Activated CD8-positive, alpha-beta memory T cell treated with anti-CD3 and anti-CD28 coated beads, Interleukin-2, amount 10 ng/mL, durations not matched to agents 7 days and 5 days (primary cell): ENCODE data around the gene SAXO1. TPM values are rescaled to one million over a fixed set of nuclear protein-coding genes. Genes with fewer than 3 reads are reported as not detected.
A peak's percentile ranks its signal among the peaks of the same experiment; 100 is the strongest.

ENCODE experiments used
- ATAC-seq: fragments of 150-1000 bp; cut with Tn5 transposase; one replicate; pipeline ENCODE4 v1.10.0; 2021; ENCODE audit warnings: moderate library complexity
- CTCF ChIA-PET: fragments of 350-600 bp; sonication (Branson Sonifier 250); formaldehyde crosslinking; loops from one replicate; lab custom pipeline; 2021; ENCODE audit warnings: antibody characterized with exemption; lab: Charles Lee
- DNase-seq: peaks from one replicate; pipeline ENCODE4 v3.0.0-alpha.2; 2020
- H3K27ac Mint-ChIP-seq: one replicate; pipeline ENCODE4 v1.8.0; 2021; ENCODE audit warnings: mild to moderate bottlenecking, mixed read lengths
- H3K27me3 Mint-ChIP-seq: one replicate; pipeline ENCODE4 v1.8.0; 2021; ENCODE audit warnings: mixed read lengths
- H3K36me3 Mint-ChIP-seq: one replicate; pipeline ENCODE4 v1.8.0; 2021; ENCODE audit warnings: mild to moderate bottlenecking, mixed read lengths
- H3K4me1 Mint-ChIP-seq: one replicate; pipeline ENCODE4 v1.8.0; 2021; ENCODE audit warnings: mixed read lengths
- H3K4me3 Mint-ChIP-seq: one replicate; pipeline ENCODE4 v1.8.0; 2021; ENCODE audit warnings: mild to moderate bottlenecking, moderate library complexity, mixed read lengths
- H3K9me3 Mint-ChIP-seq: one replicate; pipeline ENCODE4 v1.8.0; 2022; ENCODE audit warnings: low read depth, mixed read lengths
- total RNA-seq, 2 experiments: library from RNA; stranded (reverse); gene quantifications; one replicate each; pipeline ENCODE4 v1.2.3, GENCODE V29; 2021

Gene SAXO1, protein sequence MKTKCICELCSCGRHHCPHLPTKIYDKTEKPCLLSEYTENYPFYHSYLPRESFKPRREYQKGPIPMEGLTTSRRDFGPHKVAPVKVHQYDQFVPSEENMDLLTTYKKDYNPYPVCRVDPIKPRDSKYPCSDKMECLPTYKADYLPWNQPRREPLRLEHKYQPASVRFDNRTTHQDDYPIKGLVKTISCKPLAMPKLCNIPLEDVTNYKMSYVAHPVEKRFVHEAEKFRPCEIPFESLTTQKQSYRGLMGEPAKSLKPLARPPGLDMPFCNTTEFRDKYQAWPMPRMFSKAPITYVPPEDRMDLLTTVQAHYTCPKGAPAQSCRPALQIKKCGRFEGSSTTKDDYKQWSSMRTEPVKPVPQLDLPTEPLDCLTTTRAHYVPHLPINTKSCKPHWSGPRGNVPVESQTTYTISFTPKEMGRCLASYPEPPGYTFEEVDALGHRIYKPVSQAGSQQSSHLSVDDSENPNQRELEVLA
- under 1 TPM in 1 of 2 experiments, not detected in 1; 0.12 TPM for total RNA-seq

DNA sequence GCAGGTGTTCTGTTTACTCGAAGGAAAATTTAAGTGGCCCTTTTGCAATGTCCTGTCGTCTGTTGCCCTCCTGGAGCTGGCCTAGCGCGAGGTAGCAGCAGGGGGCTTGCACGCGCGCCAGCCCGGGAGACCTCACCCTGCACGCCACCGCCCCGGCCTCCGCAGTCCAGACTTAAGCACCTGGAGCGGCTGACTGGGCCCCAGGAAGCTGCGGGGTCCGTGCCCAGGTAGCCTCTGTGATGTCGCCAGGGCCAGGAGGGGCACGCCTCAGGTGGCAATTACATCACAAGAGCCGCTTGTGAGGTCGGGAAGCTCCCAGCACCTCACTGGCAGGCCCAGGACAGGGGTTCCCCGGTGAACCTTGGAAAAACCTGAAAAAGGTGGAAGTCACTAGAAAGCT lies at the start of gene SAXO1:
TSS of gene SAXO1 (minus strand) at position 195 of the 400 bp plus-strand sequence. CDS start 301 bp downstream, outside the sequence.
- no peak for DNase-seq
- CTCF ChIA-PET, result interaction anchor here (1.6 to 1.8 kb wide), 2 partner anchors 11 to 778 kb away, joined by 5 to 6 read pairs; no protein-coding TSS in a partner anchor
- Mint-ChIP-seq H3K4me1 (peaks cover 7% of the 10 kb centered on the region), H3K4me3 (no peak within 1 kb of the TSS), H3K9me3 (no peaks in the 10 kb centered on the region), H3K27me3 (peaks cover 6% of the 10 kb centered on the region), H3K36me3 (no peaks in the 10 kb centered on the region), H3K27ac (no peak within 1 kb of the TSS)
- ATAC-seq, result no peak

DNA sequence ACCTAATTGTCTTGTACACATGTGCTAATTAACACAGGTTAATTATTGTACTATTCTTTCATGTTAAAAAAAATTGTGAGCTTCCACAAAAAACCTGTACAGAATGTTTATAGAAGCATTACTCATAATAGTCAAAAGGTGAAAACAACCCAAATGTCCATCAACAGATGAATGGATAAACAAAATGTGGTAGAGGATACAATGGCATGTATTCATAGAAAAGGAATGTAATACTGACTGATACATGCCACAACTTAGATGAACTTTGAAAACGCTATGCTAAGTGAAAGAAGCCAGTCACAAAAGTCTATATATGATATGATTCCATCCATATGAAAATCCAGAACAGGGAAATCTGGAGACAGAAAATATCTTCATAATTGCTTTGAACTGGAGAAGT lies 41.8 kb upstream of the SAXO1 start:
- Mint-ChIP-seq H3K4me3 (no peak overlapping the region), H3K36me3 (peaks cover 54% of the 10 kb centered on the region), H3K27ac (no peak overlapping the region), H3K9me3 (no peaks in the 10 kb centered on the region), H3K4me1 (peaks cover 6% of the 10 kb centered on the region), H3K27me3 (no peaks in the 10 kb centered on the region)
- CTCF ChIA-PET, result interaction anchor here (0.6 to 1.7 kb wide), 2 partner anchors 26 to 100 kb away, joined by 3 to 7 read pairs; partner anchors contain the start of gene RRAGA
- ATAC-seq, result no peak
- DNase-seq, result no peak

DNA sequence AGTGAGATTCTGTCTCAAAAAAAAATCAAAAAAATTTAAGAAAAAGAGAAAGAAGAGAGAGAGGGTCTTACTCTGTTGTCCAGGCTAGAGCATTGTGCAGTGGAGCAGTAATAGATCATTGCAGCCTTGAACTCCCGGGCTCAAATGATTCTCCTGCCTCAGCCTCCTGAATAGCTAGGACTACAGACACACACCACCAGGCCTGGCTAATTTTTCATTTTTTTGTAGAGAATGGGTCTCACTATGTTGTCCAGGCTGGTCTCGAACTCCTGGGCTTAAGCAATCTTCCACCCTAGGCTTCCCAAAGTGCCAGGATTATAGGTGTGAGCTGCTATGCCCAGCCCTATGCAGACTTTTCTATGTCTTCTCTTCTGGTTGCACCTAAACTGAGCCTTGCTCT lies 41.2 kb upstream of the SAXO1 start:
- no peaks in the 10 kb centered on the region for H3K27me3 Mint-ChIP-seq
- no peak overlapping the region for H3K4me3 Mint-ChIP-seq
- no peak overlapping the region for H3K27ac Mint-ChIP-seq
- CTCF ChIA-PET, result interaction anchor here (0.6 to 1.7 kb wide), 3 partner anchors 10 to 100 kb away, joined by 3 to 7 read pairs (median 3); partner anchors contain the start of gene RRAGA
- ATAC-seq (no peak), DNase-seq (no peak)
- peaks cover 6% of the 10 kb centered on the region for H3K4me1 Mint-ChIP-seq
- H3K36me3 Mint-ChIP-seq, result peaks cover 58% of the 10 kb centered on the region
- no peaks in the 10 kb centered on the region for H3K9me3 Mint-ChIP-seq

DNA sequence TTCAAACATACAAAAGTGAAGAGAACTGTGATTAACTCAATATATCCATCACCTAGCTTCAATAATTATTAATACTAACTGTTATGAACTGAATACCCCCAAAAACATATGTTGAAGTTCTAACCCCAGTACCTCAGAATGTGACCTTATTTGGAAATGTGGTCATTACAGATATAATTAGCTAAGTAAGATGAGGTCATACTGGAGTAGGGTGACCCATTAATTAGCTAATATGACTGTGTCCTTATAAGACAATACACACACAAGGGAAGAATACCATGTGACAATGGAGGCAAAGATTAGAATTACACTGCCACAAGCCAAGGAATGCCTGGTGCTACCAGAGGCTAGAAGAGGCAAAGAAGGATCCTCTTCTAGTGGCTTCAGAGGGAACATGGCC lies 24.0 kb upstream of the SAXO1 start:
- no peaks in the 10 kb centered on the region for H3K9me3 Mint-ChIP-seq
- CTCF ChIA-PET, result interaction anchor here (0.7 kb wide), 1 partner anchor 9 kb away, joined by 3 read pairs; no protein-coding TSS in a partner anchor
- peaks cover 56% of the 10 kb centered on the region for H3K36me3 Mint-ChIP-seq
- H3K4me1 Mint-ChIP-seq, result peaks cover 4% of the 10 kb centered on the region
- no peak overlapping the region for H3K4me3 Mint-ChIP-seq
- ATAC-seq, result no peak
- no peaks in the 10 kb centered on the region for H3K27me3 Mint-ChIP-seq
- DNase-seq, result no peak
- H3K27ac Mint-ChIP-seq, result no peak overlapping the region

DNA sequence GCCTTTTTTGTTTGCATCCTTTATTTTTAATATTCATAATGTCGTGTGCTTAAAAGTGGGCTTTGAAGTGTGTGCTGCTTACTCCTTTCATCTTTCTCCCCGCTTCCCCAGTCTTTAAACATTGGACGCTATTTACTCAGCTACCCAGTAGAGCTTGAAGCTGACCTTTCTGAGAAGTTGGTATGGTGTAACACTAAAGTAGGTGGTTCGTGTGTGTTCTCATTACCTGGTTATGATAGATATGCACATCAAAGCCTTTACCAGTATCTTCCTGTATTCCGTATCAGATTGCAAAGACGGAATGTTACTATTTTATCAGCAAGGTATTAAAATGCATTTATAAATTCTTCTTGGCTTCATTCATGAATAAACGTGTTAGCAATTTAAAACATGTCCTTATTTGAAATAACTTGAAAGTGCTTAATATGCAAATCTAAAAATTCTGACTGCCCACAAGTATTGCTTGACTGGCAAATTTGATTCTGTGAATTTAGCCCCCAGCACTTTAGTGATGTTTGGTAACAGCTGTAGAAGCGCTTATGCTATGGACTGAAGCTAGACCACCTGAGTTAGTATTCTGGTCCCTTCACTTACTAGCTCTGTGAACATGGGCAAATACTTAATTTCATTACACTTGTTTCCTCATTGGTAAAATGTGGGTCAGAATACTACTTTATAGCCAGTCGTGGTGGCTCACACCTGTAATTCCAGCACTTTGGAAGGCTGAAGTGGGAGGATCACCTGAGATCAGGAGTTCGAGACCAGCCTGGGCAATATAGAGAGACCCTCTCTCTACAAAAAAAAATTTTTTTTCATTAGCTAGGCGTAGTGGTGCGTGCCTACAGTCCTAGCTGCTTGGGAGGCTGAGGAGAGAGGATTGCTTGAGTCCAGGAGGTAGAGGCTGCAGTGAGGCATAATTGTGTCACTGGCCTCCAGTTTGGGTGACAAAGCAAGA lies 17.9 kb upstream of the SAXO1 start:
- no peak for DNase-seq
- CTCF ChIA-PET, result interaction anchor here (0.6 to 5.0 kb wide), 6 partner anchors 62 to 414 kb away, joined by 3 to 43 read pairs (median 6); no protein-coding TSS in a partner anchor
- no peaks in the 10 kb centered on the region for H3K27me3 Mint-ChIP-seq
- H3K27ac Mint-ChIP-seq, result peak overlapping the region; percentile 99
- H3K36me3 Mint-ChIP-seq, result peaks cover 21% of the 10 kb centered on the region
- H3K4me1 Mint-ChIP-seq, result peaks cover 28% of the 10 kb centered on the region
- H3K9me3 Mint-ChIP-seq, result no peaks in the 10 kb centered on the region
- H3K4me3 Mint-ChIP-seq, result peak overlapping the region; percentile 93
- ATAC-seq, result no peak

DNA sequence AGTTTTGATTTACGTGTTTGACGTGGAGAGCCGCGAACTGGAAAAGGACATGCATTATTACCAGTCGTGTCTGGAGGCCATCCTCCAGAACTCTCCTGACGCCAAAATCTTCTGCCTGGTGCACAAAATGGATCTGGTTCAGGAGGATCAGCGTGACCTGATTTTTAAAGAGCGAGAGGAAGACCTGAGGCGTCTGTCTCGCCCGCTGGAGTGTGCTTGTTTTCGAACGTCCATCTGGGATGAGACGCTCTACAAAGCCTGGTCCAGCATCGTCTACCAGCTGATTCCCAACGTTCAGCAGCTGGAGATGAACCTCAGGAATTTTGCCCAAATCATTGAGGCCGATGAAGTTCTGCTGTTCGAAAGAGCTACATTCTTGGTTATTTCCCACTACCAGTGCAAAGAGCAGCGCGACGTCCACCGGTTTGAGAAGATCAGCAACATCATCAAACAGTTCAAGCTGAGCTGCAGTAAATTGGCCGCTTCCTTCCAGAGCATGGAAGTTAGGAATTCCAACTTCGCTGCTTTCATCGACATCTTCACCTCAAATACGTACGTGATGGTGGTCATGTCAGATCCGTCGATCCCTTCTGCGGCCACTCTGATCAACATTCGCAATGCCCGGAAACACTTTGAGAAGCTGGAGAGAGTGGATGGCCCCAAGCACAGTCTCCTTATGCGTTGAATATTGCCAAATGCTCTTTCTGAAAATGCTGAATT lies 17.1 kb upstream of the SAXO1 start:
- peak overlapping the region; percentile 93 for H3K4me3 Mint-ChIP-seq
- H3K36me3 Mint-ChIP-seq, result peaks cover 18% of the 10 kb centered on the region
- H3K9me3 Mint-ChIP-seq, result no peaks in the 10 kb centered on the region
- peaks cover 28% of the 10 kb centered on the region for H3K4me1 Mint-ChIP-seq
- H3K27me3 Mint-ChIP-seq, result no peaks in the 10 kb centered on the region
- peak overlapping the region; percentile 99 for H3K27ac Mint-ChIP-seq
- CTCF ChIA-PET, result interaction anchor here (0.6 to 5.0 kb wide), 6 partner anchors 125 to 415 kb away, joined by 3 to 43 read pairs (median 10); no protein-coding TSS in a partner anchor
- ATAC-seq (peak; percentile 4), DNase-seq (peak; percentile 54)

DNA sequence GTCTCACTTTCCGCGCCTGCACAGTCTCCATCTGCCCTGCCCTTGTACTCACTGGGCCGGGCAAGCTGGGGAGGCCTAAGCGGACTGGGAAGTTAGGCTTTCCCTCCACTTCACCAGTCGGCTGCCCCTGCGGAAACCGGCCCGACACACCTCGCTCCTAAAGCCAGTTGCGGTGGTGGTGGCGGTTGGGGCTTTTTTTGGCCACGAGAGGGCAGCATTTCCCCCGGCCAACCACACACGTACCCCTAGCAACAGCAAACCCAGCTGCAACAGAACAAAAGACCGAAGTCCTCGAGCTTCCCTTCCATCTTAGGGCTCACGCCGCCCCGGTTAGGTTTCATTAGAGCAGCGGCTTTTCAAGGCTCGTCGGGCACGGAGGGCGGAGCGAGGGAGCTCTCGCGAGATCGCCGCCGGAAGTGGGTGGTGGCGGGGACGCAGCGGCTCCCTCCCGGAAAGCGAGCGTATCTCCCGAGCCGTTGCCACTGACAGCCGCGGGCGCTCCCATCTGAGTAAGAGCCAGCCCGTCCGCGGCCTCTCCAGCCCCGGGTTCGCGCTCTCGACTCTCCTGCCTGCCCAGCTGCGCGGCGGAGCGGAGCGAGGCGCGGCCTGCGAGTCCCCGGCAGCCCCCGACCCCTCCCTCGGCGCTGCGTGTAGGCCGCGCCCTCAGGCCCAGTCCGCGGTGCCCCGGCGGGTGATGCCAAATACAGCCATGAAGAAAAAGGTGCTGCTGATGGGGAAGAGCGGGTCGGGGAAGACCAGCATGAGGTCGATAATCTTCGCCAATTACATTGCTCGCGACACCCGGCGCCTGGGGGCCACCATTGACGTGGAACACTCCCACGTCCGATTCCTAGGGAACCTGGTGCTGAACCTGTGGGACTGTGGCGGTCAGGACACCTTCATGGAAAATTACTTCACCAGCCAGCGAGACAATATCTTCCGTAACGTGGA lies 16.2 kb upstream of the SAXO1 start, which contains the start of gene RRAGA:
TSS of gene RRAGA (plus strand) at position 462 of the 951 bp plus-strand sequence. CDS start at position 695, 233 bp downstream.
- ATAC-seq, result peak; percentile 92
- H3K27me3 Mint-ChIP-seq, result no peaks in the 10 kb centered on the region
- peaks cover 18% of the 10 kb centered on the region for H3K36me3 Mint-ChIP-seq
- CTCF ChIA-PET, result interaction anchor here (0.6 to 5.0 kb wide), 22 partner anchors 15 to 602 kb away, joined by 3 to 43 read pairs (median 4); no protein-coding TSS in a partner anchor
- peaks cover 28% of the 10 kb centered on the region for H3K4me1 Mint-ChIP-seq
- no peaks in the 10 kb centered on the region for H3K9me3 Mint-ChIP-seq
- peak within 1 kb of the TSS; percentile 93 for H3K4me3 Mint-ChIP-seq
- peak; percentile 96 for DNase-seq
- peak within 1 kb of the TSS; percentile 99 for H3K27ac Mint-ChIP-seq

DNA sequence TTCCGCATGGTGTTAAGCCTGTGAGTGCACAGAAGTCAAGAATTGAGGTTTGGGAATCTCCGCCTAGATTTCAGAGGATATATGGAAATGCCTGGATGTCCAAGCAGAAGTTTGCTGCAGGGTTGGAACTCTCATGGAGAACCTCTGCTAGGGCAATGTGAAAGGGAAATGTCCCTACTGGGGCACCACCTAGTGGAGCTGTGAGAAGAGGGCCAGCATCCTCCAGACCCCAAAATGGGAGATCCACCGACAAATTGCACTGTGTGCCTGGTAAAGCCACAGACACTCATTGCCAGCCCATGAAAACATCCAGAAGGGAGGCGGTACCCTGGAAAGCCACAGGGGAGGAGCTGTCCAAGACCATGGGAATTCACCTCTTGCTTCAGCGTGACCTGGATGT lies 3.6 kb upstream of the SAXO1 start:
- H3K27me3 Mint-ChIP-seq, result peaks cover 4% of the 10 kb centered on the region
- no peak overlapping the region for H3K27ac Mint-ChIP-seq
- DNase-seq (no peak), ATAC-seq (no peak)
- no peak overlapping the region for H3K4me3 Mint-ChIP-seq
- CTCF ChIA-PET, result interaction anchor here (0.9 to 1.6 kb wide), 3 partner anchors 138 to 782 kb away, joined by 3 to 7 read pairs (median 3); no protein-coding TSS in a partner anchor
- H3K36me3 Mint-ChIP-seq, result peaks cover 1% of the 10 kb centered on the region
- H3K9me3 Mint-ChIP-seq, result no peaks in the 10 kb centered on the region
- no peaks in the 10 kb centered on the region for H3K4me1 Mint-ChIP-seq

DNA sequence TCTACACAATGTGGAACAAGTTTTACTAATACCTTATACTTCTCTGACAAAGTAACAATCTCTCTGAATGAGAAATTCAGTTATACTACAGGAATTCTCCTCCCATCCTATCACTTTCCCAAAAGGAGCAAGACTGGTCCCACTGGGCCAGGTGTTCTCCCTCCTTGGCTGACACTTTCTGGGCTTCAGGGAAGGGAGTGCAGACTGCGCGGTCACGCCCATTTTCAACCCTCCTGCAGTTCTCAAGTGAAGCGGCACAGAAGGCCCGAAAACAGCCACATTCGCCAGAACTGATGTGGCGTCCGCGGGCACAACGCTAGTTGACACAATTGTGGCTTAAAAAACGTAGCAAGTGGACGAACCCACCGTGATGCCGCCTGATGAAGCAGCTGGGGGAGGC lies 603 bp downstream of the SAXO1 start:
- H3K4me1 Mint-ChIP-seq, result peaks cover 7% of the 10 kb centered on the region
- H3K27me3 Mint-ChIP-seq, result peaks cover 6% of the 10 kb centered on the region
- H3K36me3 Mint-ChIP-seq, result no peaks in the 10 kb centered on the region
- no peak overlapping the region for H3K4me3 Mint-ChIP-seq
- no peak for ATAC-seq
- H3K9me3 Mint-ChIP-seq, result no peaks in the 10 kb centered on the region
- CTCF ChIA-PET, result no interaction called here
- no peak overlapping the region for H3K27ac Mint-ChIP-seq
- DNase-seq, result no peak

DNA sequence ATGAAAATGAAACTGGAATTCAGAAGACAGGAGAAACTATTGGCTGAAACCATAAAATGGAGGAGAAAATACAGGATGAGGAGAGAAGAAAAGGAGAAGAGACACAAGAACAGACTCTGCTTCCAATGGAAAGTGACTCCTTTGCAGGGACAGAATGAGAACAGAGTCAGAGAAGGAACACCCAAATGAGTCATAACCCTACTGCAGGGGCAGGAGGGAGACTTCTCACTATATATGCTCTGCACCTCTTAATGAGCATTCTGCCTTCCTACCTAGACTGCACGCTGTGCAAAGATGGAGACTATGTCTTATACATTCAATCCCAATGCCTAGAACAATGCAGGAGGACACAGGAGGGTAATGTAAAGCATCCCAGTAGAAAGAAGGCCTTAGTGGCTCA lies 2.1 kb downstream of the SAXO1 start:
- no peak overlapping the region for H3K4me3 Mint-ChIP-seq
- no peaks in the 10 kb centered on the region for H3K36me3 Mint-ChIP-seq
- H3K9me3 Mint-ChIP-seq, result no peaks in the 10 kb centered on the region
- H3K27me3 Mint-ChIP-seq, result peaks cover 11% of the 10 kb centered on the region
- DNase-seq, result no peak
- H3K27ac Mint-ChIP-seq, result no peak overlapping the region
- peaks cover 14% of the 10 kb centered on the region for H3K4me1 Mint-ChIP-seq
- peak; percentile 58 for ATAC-seq
- CTCF ChIA-PET, result no interaction called here

DNA sequence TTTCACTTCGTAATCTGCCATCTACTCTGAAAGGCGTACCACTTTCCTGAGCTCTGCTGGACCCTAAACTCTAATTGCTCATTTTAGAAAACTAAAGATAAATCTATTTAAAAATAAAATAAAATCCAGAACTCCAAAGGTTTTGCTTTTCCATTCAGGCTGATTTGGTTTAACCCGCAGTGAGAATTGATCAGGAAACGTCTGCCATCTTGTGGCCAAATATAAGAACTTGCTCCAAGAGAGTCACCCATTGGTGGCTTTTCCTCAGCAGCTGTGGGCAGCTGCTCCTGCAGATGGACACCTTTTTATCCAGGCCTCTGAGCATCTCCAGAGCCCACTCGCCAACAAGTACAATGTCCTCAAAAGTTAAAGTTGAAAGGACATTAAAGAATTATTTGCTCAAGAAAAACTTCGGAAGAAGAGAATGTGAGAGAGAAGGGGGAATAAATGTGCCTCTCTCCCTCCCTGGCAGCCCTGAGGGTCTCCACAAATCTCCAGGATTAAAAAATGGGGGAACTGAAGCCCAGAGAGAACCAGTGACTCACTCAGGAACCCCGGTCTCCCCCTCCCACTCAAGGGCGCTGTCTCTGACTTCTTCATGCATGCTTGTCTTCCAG lies 4.1 kb downstream of the SAXO1 start:
- Mint-ChIP-seq H3K36me3 (no peaks in the 10 kb centered on the region), H3K27me3 (peaks cover 20% of the 10 kb centered on the region), H3K9me3 (no peaks in the 10 kb centered on the region), H3K4me3 (no peak overlapping the region), H3K4me1 (peaks cover 14% of the 10 kb centered on the region), H3K27ac (no peak overlapping the region)
- CTCF ChIA-PET, result interaction anchor here (0.6 to 5.0 kb wide), 14 partner anchors 10 to 1218 kb away, joined by 3 to 27 read pairs (median 4); partner anchors contain the start of gene RRAGA
- ATAC-seq, result no peak
- no peak for DNase-seq
